NCI-H524 treated with DMSO at 0.1 percent for 48 hours (cell line): ENCODE measurements around the gene ERCC1.

Experiments used
- DNase-seq: peaks from one replicate; lab custom pipeline; 2025; lab: John Stamatoyannopoulos, UW

ERCC1 gene

GRCh38 chr19:45405435-45406225 is 18.1 kb downstream of the ERCC1 start:
- DNase-seq: no peak

GRCh38 chr19:45404557-45405434 is 18.9 kb downstream of the ERCC1 start, which contains the start of gene PPP1R13L:
PPP1R13L (minus strand) TSS chr19:45405069; CDS start chr19:45398318, 6,751 bp downstream.
- no peak for DNase-seq

- no peak for DNase-seq
Observed at GRCh38 chr19:45403781-45404556, 19.7 kb downstream of the ERCC1 start.

- no peak for DNase-seq
Observed at GRCh38 chr19:45403272-45403671, 20.4 kb downstream of the ERCC1 start.

- DNase-seq: no peak
Observed at GRCh38 chr19:45402298-45403061, 21.2 kb downstream of the ERCC1 start.

- DNase-seq: no peak
Observed at GRCh38 chr19:45401815-45402214, 21.9 kb downstream of the ERCC1 start.

GRCh38 chr19:45400192-45400591 is 23.5 kb downstream of the ERCC1 start:
- DNase-seq: no peak

- DNase-seq: no peak
Observed at GRCh38 chr19:45395821-45396617, 27.7 kb downstream of the ERCC1 start.

- DNase-seq: no peak
Observed at GRCh38 chr19:45391871-45392665, 31.6 kb downstream of the ERCC1 start.

- no peak for DNase-seq
Observed at GRCh38 chr19:45391346-45391745, 32.4 kb downstream of the ERCC1 start.

- no peak for DNase-seq
Observed at GRCh38 chr19:45385392-45386221, 38.1 kb downstream of the ERCC1 start.

GRCh38 chr19:45382426-45382825 is 41.3 kb downstream of the ERCC1 start:
- no peak for DNase-seq

- no peak for DNase-seq
Observed at GRCh38 chr19:45380107-45380506, 43.6 kb downstream of the ERCC1 start.

- DNase-seq: no peak
Observed at GRCh38 chr19:45376045-45376724, 47.5 kb downstream of the ERCC1 start.

GRCh38 chr19:45370410-45371204 is 53.1 kb downstream of the ERCC1 start, which contains the start of gene ERCC2:
ERCC2 (minus strand) TSS chr19:45370573; CDS start chr19:45370540, 33 bp downstream.
- peak; percentile 71 for DNase-seq

GRCh38 chr19:45368737-45369340 is 54.9 kb downstream of the ERCC1 start:
- no peak for DNase-seq

GRCh38 chr19:45368127-45368526 is 55.6 kb downstream of the ERCC1 start:
- no peak for DNase-seq
